Omental fat pad (tissue), 4 donors: Measurements from ENCODE around the gene GLMN. TPM values are rescaled to one million over a fixed set of nuclear protein-coding genes. Genes with fewer than 3 reads are reported as not detected.

Source experiments
- ATAC-seq: fragments of 150-250 bp; one replicate; pipeline ENCODE4 v1.9.1; 2016; ENCODE audit warnings: mild to moderate bottlenecking, moderate library complexity; ENCODE audit not compliant: low FRiP score
- DNase-seq: peaks from one replicate; pipeline ENCODE4 v3.0.0-alpha.2; 2019; ENCODE audit warnings: low spot score
- total RNA-seq, 4 donors: library from RNA; depleted of rRNA; stranded (reverse); fragments of >200 nt; gene quantifications; one replicate each; pipeline ENCODE4 v1.1.0, GENCODE V29; 2016
- TF ChIP-seq, protein P1 (sequence below), 3 donors: fragments of 450-650 bp; IDR thresholded peaks; one replicate each; pipeline ENCODE4 v1.5.1; 2016 to 2017; ENCODE audit warnings: antibody characterized with exemption in 3 of 3, mild to moderate bottlenecking in 3 of 3, moderate library complexity in 2 of 3

Gene GLMN, protein sequence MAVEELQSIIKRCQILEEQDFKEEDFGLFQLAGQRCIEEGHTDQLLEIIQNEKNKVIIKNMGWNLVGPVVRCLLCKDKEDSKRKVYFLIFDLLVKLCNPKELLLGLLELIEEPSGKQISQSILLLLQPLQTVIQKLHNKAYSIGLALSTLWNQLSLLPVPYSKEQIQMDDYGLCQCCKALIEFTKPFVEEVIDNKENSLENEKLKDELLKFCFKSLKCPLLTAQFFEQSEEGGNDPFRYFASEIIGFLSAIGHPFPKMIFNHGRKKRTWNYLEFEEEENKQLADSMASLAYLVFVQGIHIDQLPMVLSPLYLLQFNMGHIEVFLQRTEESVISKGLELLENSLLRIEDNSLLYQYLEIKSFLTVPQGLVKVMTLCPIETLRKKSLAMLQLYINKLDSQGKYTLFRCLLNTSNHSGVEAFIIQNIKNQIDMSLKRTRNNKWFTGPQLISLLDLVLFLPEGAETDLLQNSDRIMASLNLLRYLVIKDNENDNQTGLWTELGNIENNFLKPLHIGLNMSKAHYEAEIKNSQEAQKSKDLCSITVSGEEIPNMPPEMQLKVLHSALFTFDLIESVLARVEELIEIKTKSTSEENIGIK
- total RNA-seq, result 10 to 100 TPM in 2 of 4 donors, 1 to 10 TPM in 2; 7.0 to 12.6 (median 9.4) TPM

DNA sequence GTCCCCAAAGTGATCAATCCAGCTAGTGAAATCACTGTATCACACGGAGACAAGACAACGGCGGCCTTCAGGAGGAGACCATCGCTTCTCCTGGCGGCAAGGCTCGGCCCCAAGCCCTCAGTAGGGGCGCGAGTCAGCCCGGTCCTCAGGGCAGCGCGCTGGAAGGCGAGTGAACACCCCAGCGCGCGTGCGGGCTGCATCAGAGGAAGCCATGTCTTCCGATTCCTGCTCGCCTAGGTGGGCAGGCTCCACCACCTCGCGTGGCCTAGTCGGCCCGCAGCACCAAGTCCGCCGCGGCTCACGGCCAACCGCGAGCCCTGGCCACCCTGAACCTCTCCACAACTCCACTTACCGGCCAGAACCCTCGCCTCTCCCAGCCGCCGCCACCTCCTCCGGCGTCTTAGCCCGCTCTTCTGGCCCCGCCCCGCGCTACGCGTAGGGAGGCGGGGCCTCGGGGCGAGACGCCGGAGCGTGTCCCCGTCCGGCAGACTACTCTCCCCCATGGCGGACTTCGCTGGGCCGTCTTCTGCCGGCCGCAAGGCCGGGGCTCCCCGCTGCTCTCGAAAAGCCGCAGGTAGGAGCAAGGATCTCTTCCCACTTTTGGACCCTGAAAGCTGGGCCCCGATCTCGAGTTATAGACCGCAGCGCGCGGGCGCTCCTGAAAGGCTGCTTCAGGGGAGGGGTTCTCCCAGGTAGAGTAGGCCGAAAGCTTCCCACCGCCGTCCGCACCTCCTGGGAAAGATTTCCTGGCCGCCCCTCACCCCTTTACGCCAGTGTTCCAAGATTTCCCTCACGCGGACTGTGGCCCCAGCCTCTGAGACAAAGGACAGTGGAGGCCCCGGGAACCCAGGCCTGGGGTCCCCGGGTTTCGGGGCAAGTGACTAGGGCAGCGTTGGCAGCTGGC, at the start of gene GLMN, which contains the start of gene RPAP2:
Gene GLMN, minus strand, starts transcription at position 415 of the 904 bp plus-strand sequence. CDS start 988 bp downstream, outside the sequence.
Gene RPAP2, plus strand, starts transcription at position 487 of the 904 bp plus-strand sequence. Its CDS starts 15 bp downstream, at position 502.
- ATAC-seq, result peak; percentile 100
- TF ChIP-seq, protein P1, sequence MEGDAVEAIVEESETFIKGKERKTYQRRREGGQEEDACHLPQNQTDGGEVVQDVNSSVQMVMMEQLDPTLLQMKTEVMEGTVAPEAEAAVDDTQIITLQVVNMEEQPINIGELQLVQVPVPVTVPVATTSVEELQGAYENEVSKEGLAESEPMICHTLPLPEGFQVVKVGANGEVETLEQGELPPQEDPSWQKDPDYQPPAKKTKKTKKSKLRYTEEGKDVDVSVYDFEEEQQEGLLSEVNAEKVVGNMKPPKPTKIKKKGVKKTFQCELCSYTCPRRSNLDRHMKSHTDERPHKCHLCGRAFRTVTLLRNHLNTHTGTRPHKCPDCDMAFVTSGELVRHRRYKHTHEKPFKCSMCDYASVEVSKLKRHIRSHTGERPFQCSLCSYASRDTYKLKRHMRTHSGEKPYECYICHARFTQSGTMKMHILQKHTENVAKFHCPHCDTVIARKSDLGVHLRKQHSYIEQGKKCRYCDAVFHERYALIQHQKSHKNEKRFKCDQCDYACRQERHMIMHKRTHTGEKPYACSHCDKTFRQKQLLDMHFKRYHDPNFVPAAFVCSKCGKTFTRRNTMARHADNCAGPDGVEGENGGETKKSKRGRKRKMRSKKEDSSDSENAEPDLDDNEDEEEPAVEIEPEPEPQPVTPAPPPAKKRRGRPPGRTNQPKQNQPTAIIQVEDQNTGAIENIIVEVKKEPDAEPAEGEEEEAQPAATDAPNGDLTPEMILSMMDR (IDR thresholded peaks at IDR 0.05), result no peak

DNA sequence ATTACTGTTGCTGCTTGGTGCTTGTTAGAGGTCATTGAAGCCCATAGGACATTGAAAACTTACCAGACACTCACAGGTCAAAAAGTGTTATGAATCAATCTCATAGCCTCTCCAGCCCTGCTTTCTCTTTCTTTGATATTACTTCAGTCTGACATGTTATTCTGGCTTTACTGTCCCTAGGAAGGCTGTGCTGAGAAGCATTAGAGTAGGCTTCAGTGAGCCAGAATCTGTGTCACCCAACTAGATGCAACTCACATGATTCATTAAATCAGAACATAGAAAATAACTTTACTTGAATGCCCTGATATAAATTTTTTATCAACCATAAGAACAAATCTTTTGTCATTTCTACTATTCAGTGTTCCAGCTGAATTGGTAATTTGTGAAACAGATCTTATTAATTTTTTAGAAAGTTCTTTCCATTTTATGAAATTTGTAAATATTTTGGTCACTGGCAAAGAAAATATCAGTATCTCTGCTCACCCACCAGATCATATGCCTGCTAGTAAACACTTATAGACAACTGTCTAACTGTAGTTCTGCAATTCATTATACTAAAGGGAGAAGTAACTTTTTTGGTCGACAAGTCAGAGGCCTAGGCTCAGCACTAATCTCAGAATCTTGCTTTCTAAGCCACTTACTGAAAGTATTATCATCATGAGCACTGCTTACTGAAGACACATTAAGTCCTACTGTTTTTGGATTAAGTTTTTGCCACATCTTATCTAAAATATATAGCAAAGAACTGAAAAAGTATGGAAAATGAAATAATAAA, 48.3 kb upstream of the GLMN start:
- TF ChIP-seq, protein P1 (IDR thresholded peaks at IDR 0.05), result no peak
- DNase-seq (no peak), ATAC-seq (no peak)

More for the DNA sequence above, at the start of gene GLMN, which contains the start of gene RPAP2:
- DNase-seq, result peak; percentile 29

DNA sequence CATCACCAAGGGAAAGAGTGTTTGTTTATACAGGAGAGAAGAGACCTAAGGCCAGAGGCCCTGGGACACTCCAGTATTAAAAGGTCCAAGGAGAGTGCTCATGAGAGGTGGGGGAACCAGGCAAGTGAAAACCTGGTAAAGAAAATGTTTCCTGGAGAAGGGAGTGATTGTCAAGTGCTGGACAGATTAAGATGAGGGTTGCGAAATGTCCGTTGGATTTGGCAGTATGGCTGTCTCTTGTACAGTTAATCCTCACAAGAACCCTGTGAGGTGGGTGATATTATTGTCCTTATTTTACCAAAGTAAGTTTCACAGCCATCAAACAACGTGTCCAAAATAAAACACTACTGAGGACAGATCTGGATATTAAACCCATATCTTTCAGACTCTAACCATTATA, 44.3 kb upstream of the GLMN start:
- TF ChIP-seq, protein P1 (IDR thresholded peaks at IDR 0.05), result no peak
- DNase-seq, result no peak
- no peak for ATAC-seq

DNA sequence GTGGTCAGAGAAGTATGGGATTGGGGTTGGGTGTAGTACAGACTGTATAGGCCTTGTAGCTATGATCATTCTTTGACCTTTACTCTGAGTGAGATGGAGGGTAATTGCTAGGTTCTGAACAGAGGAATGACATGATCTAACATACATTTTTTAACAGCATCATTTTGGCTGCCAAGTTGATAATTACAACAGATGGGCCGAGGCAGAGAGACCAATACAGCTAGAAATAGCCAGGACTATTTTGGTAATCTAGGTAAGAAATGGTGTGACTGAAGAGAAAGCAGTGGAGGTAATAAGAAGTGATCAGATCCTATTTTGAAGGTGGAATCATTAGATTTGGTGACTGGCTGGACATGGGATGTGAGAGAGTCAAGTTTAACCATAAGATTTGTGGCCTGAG, 43.6 kb upstream of the GLMN start:
- TF ChIP-seq, protein P1 (IDR thresholded peaks at IDR 0.05), result no peak
- DNase-seq (no peak), ATAC-seq (no peak)

GRCh38 chr1:92340154-92340553, 41.4 kb upstream of the GLMN start:
- no peak for DNase-seq
- no peak for ATAC-seq
- TF ChIP-seq, protein P1 (IDR thresholded peaks at IDR 0.05), result no peak

DNA sequence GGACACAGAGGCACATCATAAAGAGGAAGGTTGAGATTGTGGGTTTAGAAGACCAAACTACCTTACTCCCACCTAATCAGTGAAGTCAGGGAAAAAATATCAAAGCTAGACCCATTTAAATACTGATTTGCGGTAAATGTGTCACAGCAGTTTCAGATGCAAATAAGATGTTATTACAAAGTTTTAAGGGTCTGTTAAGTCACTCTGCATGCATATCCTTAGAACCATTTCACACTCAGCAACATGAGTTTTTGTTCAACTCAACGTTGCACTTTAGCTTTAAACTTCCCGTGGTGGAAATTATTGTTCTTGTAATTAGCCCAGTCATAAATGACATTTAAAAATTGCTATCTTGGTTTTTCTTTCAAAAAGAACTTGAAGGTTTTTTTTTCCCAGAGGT, 34.9 kb upstream of the GLMN start:
- TF ChIP-seq, protein P1 (IDR thresholded peaks at IDR 0.05), result no peak
- ATAC-seq, result no peak

More for the DNA sequence above, 34.9 kb upstream of the GLMN start:
- no peak for DNase-seq
